GM12878 (cell line): ENCODE measurements around the gene RAP2B. TPM values are rescaled to one million over a fixed set of nuclear protein-coding genes. Genes with fewer than 3 reads are reported as not detected.
A peak's percentile ranks its signal among the peaks of the same experiment; 100 is the strongest.

ENCODE experiments used
- ATAC-seq: fragments of 200-7000 bp; cut with Tn5 transposase; 3 replicates; pipeline ENCODE4 v1.9.1; 2020; ENCODE audit warnings: mild to moderate bottlenecking, moderate library complexity
- BruUV-seq: library from RNA; stranded (reverse); fragments of 400-500 nt; replicated peaks from 2 replicates; lab custom pipeline; 2021; lab: Mats Ljungman, UMichigan
- CTCF ChIA-PET: fragments of 300-600 bp; sonication (Branson Sonifier 250); formaldehyde crosslinking; extraction: SDS; loops from one replicate; lab custom pipeline; 2021; ENCODE audit warnings: inconsistent platforms; lab: Yijun Ruan, JAX
- POLR2A ChIA-PET: fragments of 350-600 bp; formaldehyde crosslinking; extraction: SDS; loops from one replicate; lab custom pipeline; 2021; ENCODE audit warnings: inconsistent platforms; lab: Charles Lee
- RAD21 ChIA-PET: fragments of 300-600 bp; sonication (Branson Sonifier 250); formaldehyde crosslinking; loops from one replicate; lab custom pipeline; 2023; ENCODE audit warnings: antibody characterized with exemption; ENCODE audit not compliant: unreplicated experiment; lab: Charles Lee
- SMC1A ChIA-PET: fragments of 300-600 bp; sonication (Branson Sonifier 250); formaldehyde crosslinking; loops from one replicate; lab custom pipeline; 2023; ENCODE audit not compliant: unreplicated experiment, uncharacterized antibody; lab: Charles Lee
- DNase-seq: peaks from one replicate; pipeline ENCODE4 v3.0.0-alpha.2; 2011; ENCODE audit warnings: low read depth, low spot score
- FAIRE-seq: peaks from 3 replicates; lab custom pipeline; 2011; peaks lifted over from hg19 to GRCh38; lab: Jason Lieb, UNC
- H2AFZ ChIP-seq: 2 replicates; pipeline ENCODE4 v1.6.0; 2011; ENCODE audit warnings: low read depth, low read length, control low read depth; ENCODE audit not compliant: control insufficient read depth
- H3K27ac ChIP-seq: 2 replicates; pipeline ENCODE4 v1.5.1; 2011; ENCODE audit warnings: control low read depth; ENCODE audit not compliant: control insufficient read depth, insufficient read depth
- H3K27me3 ChIP-seq, 2 experiments: replicated peaks in 1 of 2; 2 replicates each; pipeline versions ENCODE4 v1.6.0 to v1.6.1; 2011; ENCODE audit warnings: low read length in 1 of 2; ENCODE audit not compliant: control insufficient read depth in 2 of 2, insufficient read depth in 2 of 2
- H3K36me3 ChIP-seq, 2 experiments: 2 replicates each; pipeline ENCODE4 v1.5.1; 2011; ENCODE audit warnings: low read length in 1 of 2; ENCODE audit not compliant: control insufficient read depth in 2 of 2, insufficient read depth in 2 of 2
- H3K4me1 ChIP-seq: 2 replicates; pipeline ENCODE4 v1.6.1; 2011; ENCODE audit warnings: mild to moderate bottlenecking, low read length, moderate library complexity, mixed read lengths; ENCODE audit not compliant: control insufficient read depth, insufficient read depth
- H3K4me2 ChIP-seq: 2 replicates; pipeline ENCODE4 v1.6.0; 2011; ENCODE audit warnings: control low read depth; ENCODE audit not compliant: control insufficient read depth, insufficient read depth
- H3K4me3 ChIP-seq: fragments of 200-600 bp; sonication (generic); 2 replicates; pipeline ENCODE4 v1.5.1; 2016
- H3K79me2 ChIP-seq: 2 replicates; pipeline ENCODE4 v1.6.0; 2011; ENCODE audit warnings: low read length; ENCODE audit not compliant: control insufficient read depth, insufficient read depth
- H3K9ac ChIP-seq: 2 replicates; pipeline ENCODE4 v1.8.0; 2011; ENCODE audit warnings: low read length, control low read depth, mixed read lengths; ENCODE audit not compliant: control insufficient read depth, insufficient read depth
- H3K9me3 ChIP-seq: replicated peaks from 3 replicates; pipeline ENCODE4 v1.5.1; 2011; ENCODE audit warnings: mild to moderate bottlenecking, low read length; ENCODE audit not compliant: control insufficient read depth, insufficient read depth
- H4K20me1 ChIP-seq: 2 replicates; pipeline ENCODE4 v1.6.0; 2011; ENCODE audit not compliant: control insufficient read depth, insufficient read depth
- BACH1 ChIP-seq: fragments of 450-650 bp; IDR thresholded peaks from 2 replicates; pipeline ENCODE4 v1.6.1; 2017; ENCODE audit warnings: mild to moderate bottlenecking, borderline replicate concordance
- BHLHE40 ChIP-seq, 2 experiments: fragments of 450-650 bp in 1 of 2; IDR thresholded peaks; 2 replicates each; pipeline ENCODE4 v1.6.1; 2011 to 2017; ENCODE audit warnings: low read depth in 2 of 2, borderline replicate concordance in 1 of 2, improper control_type of control experiment in 1 of 2, low read length in 1 of 2, mild to moderate bottlenecking in 1 of 2
- BRCA1 ChIP-seq: IDR thresholded peaks from 2 replicates; pipeline ENCODE4 v1.6.1; 2011; ENCODE audit warnings: low read depth, low read length, improper control_type of control experiment
- CBFB ChIP-seq: IDR thresholded peaks from 2 replicates; pipeline ENCODE4 v1.6.1; 2016; ENCODE audit warnings: antibody characterized with exemption, low read depth
- CREB1 ChIP-seq: IDR thresholded peaks from 2 replicates; pipeline ENCODE4 v1.6.1; 2012; ENCODE audit warnings: low read depth, mild to moderate bottlenecking, inconsistent platforms
- FOS ChIP-seq: IDR thresholded peaks from 3 replicates; pipeline ENCODE4 v1.6.1; 2011; ENCODE audit warnings: borderline replicate concordance; ENCODE audit not compliant: insufficient read length; ENCODE audit errors: extremely low read depth
- GABPA ChIP-seq: IDR thresholded peaks from 2 replicates; pipeline ENCODE4 v1.6.1; 2014; ENCODE audit warnings: antibody characterized with exemption, low read depth, mild to moderate bottlenecking, inconsistent platforms
- GATAD2B ChIP-seq: fragments of 450-650 bp; conservative IDR thresholded peaks from 2 replicates; pipeline ENCODE4 v1.6.1; 2017; ENCODE audit warnings: low read depth, mild to moderate bottlenecking, moderate library complexity
- IKZF1 ChIP-seq: fragments of 450-650 bp; conservative IDR thresholded peaks from 2 replicates; pipeline ENCODE4 v1.6.1; 2017; ENCODE audit warnings: antibody characterized with exemption, mild to moderate bottlenecking
- JUNB ChIP-seq: IDR thresholded peaks from 2 replicates; pipeline ENCODE4 v1.6.1; 2016; ENCODE audit warnings: antibody characterized with exemption, mild to moderate bottlenecking
- MEF2A ChIP-seq: IDR thresholded peaks from 2 replicates; pipeline ENCODE4 v1.6.1; 2011; ENCODE audit warnings: low read depth, mild to moderate bottlenecking, low read length, moderate library complexity; ENCODE audit not compliant: insufficient read depth
- NFYB ChIP-seq: IDR thresholded peaks from 2 replicates; pipeline ENCODE4 v1.6.1; 2011; ENCODE audit warnings: low read depth, mild to moderate bottlenecking, low read length, improper control_type of control experiment, moderate library complexity; ENCODE audit not compliant: insufficient read depth
- NR2C1 ChIP-seq: fragments of 450-650 bp; IDR thresholded peaks from 2 replicates; pipeline ENCODE4 v1.6.1; 2017; ENCODE audit warnings: antibody characterized with exemption, mild to moderate bottlenecking, moderate library complexity
- NR2C2 ChIP-seq: IDR thresholded peaks from 2 replicates; pipeline ENCODE4 v1.6.1; 2011; ENCODE audit warnings: borderline replicate concordance, low read depth; ENCODE audit not compliant: control insufficient read depth, insufficient read length
- NR2F1 ChIP-seq: fragments of 450-650 bp; conservative IDR thresholded peaks from 2 replicates; pipeline ENCODE4 v1.6.1; 2017; ENCODE audit warnings: mild to moderate bottlenecking
- PAX5 ChIP-seq: IDR thresholded peaks from 2 replicates; pipeline ENCODE4 v1.6.1; 2011; ENCODE audit warnings: low read depth, low read length, borderline replicate concordance
- POLR2AphosphoS2 ChIP-seq: IDR thresholded peaks from 2 replicates; pipeline ENCODE4 v1.6.1; 2011; ENCODE audit warnings: low read depth, mild to moderate bottlenecking, low read length, improper control_type of control experiment, moderate library complexity
- RAD21 ChIP-seq: IDR thresholded peaks from 2 replicates; pipeline ENCODE4 v1.6.1; 2011; ENCODE audit warnings: mild to moderate bottlenecking, low read depth, low read length, moderate library complexity; ENCODE audit not compliant: insufficient read depth
- TCF3 ChIP-seq: IDR thresholded peaks from 2 replicates; pipeline ENCODE4 v1.6.1; 2012; ENCODE audit warnings: low read depth, mild to moderate bottlenecking, low read length, borderline replicate concordance; ENCODE audit not compliant: insufficient read depth
- ZBED1 ChIP-seq: IDR thresholded peaks from 2 replicates; pipeline ENCODE4 v1.6.1; 2016; ENCODE audit warnings: borderline replicate concordance
- whole genome bisulfite sequencing: methylation state at CpG from one replicate; pipeline ENCODE4 v1.1.6; 2016; ENCODE audit warnings: low lambda C conversion rate; ENCODE audit not compliant: insufficient replicate concordance, insufficient coverage; ENCODE audit errors: missing lambda C conversion rate; 5-methylcytosine and 5-hydroxymethylcytosine counted together
- in situ Hi-C: fragments of 300-500 bp; cut with MboI; formaldehyde crosslinking; loops from 9 replicates; pipeline ENCODE4 v1.14.3; 2018; ENCODE audit warnings: mixed read lengths
- intact Hi-C: fragments of 100-400 bp; cut with micrococcal nuclease; formaldehyde crosslinking; loops from one replicate; pipeline ENCODE4 v1.14.2; 2022; ENCODE audit not compliant: unreplicated experiment
- polyA plus RNA-seq, 11 experiments: library from polyadenylated mRNA; depleted of rRNA in 4 of 11; unstranded in 6 of 11; stranded (reverse) in 5 of 11; fragments of >200 nt; fragmentation: Nextera tagmentation in 4 of 11; fragmentation: Illumina TruSeq in 1 of 11; extraction: Ambion mirVana in 4 of 11; extraction: Trizol in 1 of 11; gene quantifications; 1 replicate in 1 of 11; 2 replicates in 10 of 11; pipeline versions ENCODE4 v1.2.1 to v1.2.3, GENCODE V29; 2011 to 2016; ENCODE audit warnings: inconsistent platforms in 2 of 11, missing spikeins in 2 of 11, low read depth in 1 of 11
- total RNA-seq, 4 experiments: library from RNA; depleted of rRNA in 3 of 4; stranded (reverse); fragments of >200 nt in 3 of 4; fragmentation: Illumina TruSeq in 1 of 4; extraction: Trizol in 1 of 4; gene quantifications; 2 replicates each; pipeline versions ENCODE4 v1.2.1 to v1.2.3, GENCODE V29; 2013 to 2021
- TF ChIP-seq, protein P1 (sequence below): fragments of 450-650 bp; IDR thresholded peaks from 2 replicates; pipeline ENCODE4 v1.6.1; 2017; ENCODE audit warnings: antibody characterized with exemption, mild to moderate bottlenecking, moderate library complexity

RAP2B gene
- total and polyA plus RNA-seq, 10 of the 15 experiments (the other 5 are each of a cell fraction or from before 2014, with no cell fraction given), result 5.9 to 21.3 (median 12.0) TPM

DNA sequence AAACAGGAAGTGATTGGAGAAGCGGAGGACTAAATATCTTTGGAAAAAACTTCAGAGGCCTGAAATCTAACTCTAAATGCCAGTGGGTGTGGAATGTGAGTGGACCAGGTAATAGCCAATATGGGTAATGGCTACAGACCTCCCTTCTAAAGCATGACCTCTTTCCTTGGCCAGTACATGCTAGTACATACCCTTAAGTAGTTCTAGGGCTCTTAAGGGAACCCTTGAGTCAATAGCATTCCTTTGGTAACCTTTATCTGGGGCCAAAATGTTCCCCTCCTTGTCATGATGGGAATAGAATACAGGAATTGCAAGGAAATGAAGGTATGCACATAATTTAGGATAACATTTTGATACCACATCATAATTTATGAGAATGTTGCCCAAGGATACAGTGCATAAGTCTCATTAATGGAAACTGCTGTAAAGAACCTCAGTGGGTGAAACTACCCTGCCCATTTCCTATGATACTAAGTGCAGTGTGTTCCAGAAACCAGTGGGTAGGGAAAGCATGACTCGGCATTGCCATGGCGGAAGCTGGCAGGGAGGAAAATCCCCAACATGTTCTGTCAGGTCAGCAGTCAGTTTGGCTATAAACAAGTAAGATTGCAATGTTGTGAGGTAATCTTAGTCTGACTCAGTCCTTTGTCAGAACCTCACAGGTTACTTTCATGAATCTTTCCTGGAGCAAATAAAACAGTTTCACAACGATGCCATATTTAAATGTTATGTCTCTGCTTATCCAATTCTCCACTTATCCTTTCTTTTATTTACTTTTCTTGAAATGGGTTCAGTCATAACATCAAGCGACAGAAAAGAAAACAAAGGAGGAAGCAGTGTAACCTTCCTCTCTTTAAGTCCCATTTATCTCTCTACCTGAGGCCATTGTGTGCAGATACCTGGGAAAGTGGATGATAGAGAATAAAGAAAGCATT is 23.5 kb upstream of the RAP2B start:
- FAIRE-seq (peak; percentile 73), DNase-seq (peak; percentile 89), ATAC-seq (peak; percentile 83)
- 36% methylated on average over 5 of the region's 5 CpGs for WGBS
- H3K4me1 ChIP-seq, result peaks cover 28% of the 10 kb centered on the region
- ChIA-PET SMC1A (no interaction called here), CTCF (interaction anchor here (1.1 kb wide), 1 partner anchor 8 kb away, joined by 3 read pairs; no protein-coding TSS in a partner anchor), POLR2A (interaction anchor here (0.7 kb wide), 1 partner anchor 23 kb away, joined by 3 read pairs; no protein-coding TSS in a partner anchor), RAD21 (no interaction called here)
- intact Hi-C loops (loop anchor here (2.0 kb wide), 1 partner anchor 22 kb away; no protein-coding TSS in a partner anchor), in situ Hi-C loops (no loop called here)
- BruUV-seq, result no TSS peak
- no peaks in the 10 kb centered on the region for H3K27me3 ChIP-seq
- peak overlapping the region; percentile 51; the same call in 1 of the 2 replicates for H3K4me2 ChIP-seq
- no peaks in the 10 kb centered on the region for H4K20me1 ChIP-seq
- H3K9ac ChIP-seq, result no peak overlapping the region
- H3K27ac ChIP-seq, result peak overlapping the region; percentile 55
- peak overlapping the region; percentile 65 for H2AFZ ChIP-seq
- H3K79me2 ChIP-seq, result no peaks in the 10 kb centered on the region
- H3K4me3 ChIP-seq, result no peak overlapping the region
- no peaks in the 10 kb centered on the region for H3K36me3 ChIP-seq
- H3K9me3 ChIP-seq, result no peaks in the 10 kb centered on the region
- TF ChIP-seq, protein P1, sequence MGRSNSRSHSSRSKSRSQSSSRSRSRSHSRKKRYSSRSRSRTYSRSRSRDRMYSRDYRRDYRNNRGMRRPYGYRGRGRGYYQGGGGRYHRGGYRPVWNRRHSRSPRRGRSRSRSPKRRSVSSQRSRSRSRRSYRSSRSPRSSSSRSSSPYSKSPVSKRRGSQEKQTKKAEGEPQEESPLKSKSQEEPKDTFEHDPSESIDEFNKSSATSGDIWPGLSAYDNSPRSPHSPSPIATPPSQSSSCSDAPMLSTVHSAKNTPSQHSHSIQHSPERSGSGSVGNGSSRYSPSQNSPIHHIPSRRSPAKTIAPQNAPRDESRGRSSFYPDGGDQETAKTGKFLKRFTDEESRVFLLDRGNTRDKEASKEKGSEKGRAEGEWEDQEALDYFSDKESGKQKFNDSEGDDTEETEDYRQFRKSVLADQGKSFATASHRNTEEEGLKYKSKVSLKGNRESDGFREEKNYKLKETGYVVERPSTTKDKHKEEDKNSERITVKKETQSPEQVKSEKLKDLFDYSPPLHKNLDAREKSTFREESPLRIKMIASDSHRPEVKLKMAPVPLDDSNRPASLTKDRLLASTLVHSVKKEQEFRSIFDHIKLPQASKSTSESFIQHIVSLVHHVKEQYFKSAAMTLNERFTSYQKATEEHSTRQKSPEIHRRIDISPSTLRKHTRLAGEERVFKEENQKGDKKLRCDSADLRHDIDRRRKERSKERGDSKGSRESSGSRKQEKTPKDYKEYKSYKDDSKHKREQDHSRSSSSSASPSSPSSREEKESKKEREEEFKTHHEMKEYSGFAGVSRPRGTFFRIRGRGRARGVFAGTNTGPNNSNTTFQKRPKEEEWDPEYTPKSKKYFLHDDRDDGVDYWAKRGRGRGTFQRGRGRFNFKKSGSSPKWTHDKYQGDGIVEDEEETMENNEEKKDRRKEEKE, result no peak
- peak; percentile 61 for TF ChIP-seq PAX5
- TF ChIP-seq BACH1, result peak; percentile 98
- TF ChIP-seq BRCA1, result no peak
- peak; percentile 65; the same call in 1 of the 2 replicates for TF ChIP-seq ZBED1
- no peak for TF ChIP-seq RAD21
- no peak for TF ChIP-seq MEF2A
- 0 out of 2 replicates have a peak, but pooled peaks have one; percentile 48 for TF ChIP-seq TCF3
- no peak for TF ChIP-seq NR2C2
- TF ChIP-seq NFYB, result no peak
- TF ChIP-seq NR2C1, result no peak
- no peak for TF ChIP-seq FOS
- TF ChIP-seq NR2F1, result peak; percentile 35; the same call in 1 of the 2 replicates
- TF ChIP-seq GATAD2B, result 0 out of 2 replicates have a peak, but pooled peaks have one; percentile 54
- peak; percentile 89 for TF ChIP-seq JUNB
- peak; percentile 75 for TF ChIP-seq CREB1
- peak in 1 of 2 experiments; percentile 60; a peak in 2 of 4 replicates for TF ChIP-seq BHLHE40 (IDR thresholded peaks at IDR 0.05; ENCODE audit: borderline replicate concordance in 1 of 2, low read depth in 2 of 2, low read length in 1 of 2)
- no peak for TF ChIP-seq POLR2AphosphoS2
- 0 out of 2 replicates have a peak, but pooled peaks have one; percentile 34 for TF ChIP-seq GABPA
- TF ChIP-seq IKZF1, result peak; percentile 89
- no peak for TF ChIP-seq CBFB
